BJ (cell line): ENCODE data around the gene INPP4A. TPM values are rescaled to one million over a fixed set of nuclear protein-coding genes. Genes with fewer than 3 reads are reported as not detected.

Source experiments
- CTCF ChIA-PET: fragments of 350-600 bp; formaldehyde crosslinking; extraction: SDS; loops from one replicate; lab custom pipeline; 2021; ENCODE audit warnings: antibody characterized with exemption, inconsistent platforms; lab: Yijun Ruan, JAX
- POLR2A ChIA-PET: fragments of 300-600 bp; sonication (Branson Sonifier 250); formaldehyde crosslinking; extraction: SDS; loops from one replicate; lab custom pipeline; 2021; ENCODE audit warnings: antibody characterized with exemption; lab: Charles Lee
- DNase-seq: peaks from one replicate; pipeline ENCODE4 v3.0.0-alpha.2; 2011; ENCODE audit warnings: low read depth
- H3K27me3 ChIP-seq: 2 replicates; pipeline ENCODE4 v1.6.0; 2011; ENCODE audit warnings: low read length; ENCODE audit not compliant: control insufficient read depth, insufficient read depth
- H3K36me3 ChIP-seq: 2 replicates; pipeline ENCODE4 v1.5.1; 2011; ENCODE audit warnings: low read length; ENCODE audit not compliant: control insufficient read depth, insufficient read depth
- H3K4me3 ChIP-seq: 2 replicates; pipeline ENCODE4 v1.5.1; 2011; ENCODE audit warnings: low read depth, mild to moderate bottlenecking, control low read depth, low read length
- CTCF ChIP-seq: IDR thresholded peaks from 2 replicates; pipeline ENCODE4 v1.5.1; 2011; ENCODE audit warnings: low read depth, mild to moderate bottlenecking, control low read depth, inconsistent platforms, low read length, moderate library complexity; ENCODE audit not compliant: insufficient read depth
- polyA plus RNA-seq: library from polyadenylated mRNA; depleted of rRNA; stranded (reverse); fragments of >200 nt; gene quantifications from 2 replicates; pipeline ENCODE4 v1.2.3, GENCODE V29; 2011

The INPP4A gene
- polyA plus RNA-seq, 1 experiment: 21.0 TPM

- no peak for DNase-seq
- Histone ChIP-seq H3K36me3 (no peaks in the 10 kb centered on the region), H3K27me3 (no peaks in the 10 kb centered on the region), H3K4me3 (no peak overlapping the region)
- ChIA-PET POLR2A (interaction anchor here (0.6 kb wide), 1 partner anchor 18 kb away, joined by 3 read pairs; no protein-coding TSS in a partner anchor), CTCF (no interaction called here)
- TF ChIP-seq CTCF: no peak
These were observed 40.2 kb downstream of the INPP4A start for GRCh38 chr2:98484652-98485452.

- CTCF ChIA-PET: no interaction called here
- DNase-seq: no peak
- no peak for TF ChIP-seq CTCF
- Histone ChIP-seq H3K4me3 (no peak overlapping the region), H3K27me3 (no peaks in the 10 kb centered on the region), H3K36me3 (no peaks in the 10 kb centered on the region)
- POLR2A ChIA-PET: interaction anchor here (0.6 kb wide), 1 partner anchor 18 kb away, joined by 3 read pairs; no protein-coding TSS in a partner anchor
These were observed 40.7 kb downstream of the INPP4A start for GRCh38 chr2:98485453-98485755.

GRCh38 chr2:98486374-98486981, 41.8 kb downstream of the INPP4A start:
- CTCF ChIA-PET: interaction anchor here (0.6 to 2.4 kb wide), 3 partner anchors 13 to 62 kb away, joined by 3 to 9 read pairs (median 3); no protein-coding TSS in a partner anchor
- Histone ChIP-seq H3K4me3 (no peak overlapping the region), H3K36me3 (no peaks in the 10 kb centered on the region), H3K27me3 (no peaks in the 10 kb centered on the region)
- no peak for DNase-seq
- TF ChIP-seq CTCF: no peak
- POLR2A ChIA-PET: no interaction called here

GRCh38 chr2:98487101-98487805, 42.6 kb downstream of the INPP4A start:
- no peaks in the 10 kb centered on the region for H3K27me3 ChIP-seq
- CTCF ChIA-PET: interaction anchor here (0.6 to 2.4 kb wide), 8 partner anchors 8 to 73 kb away, joined by 3 to 9 read pairs (median 3); no protein-coding TSS in a partner anchor
- POLR2A ChIA-PET: no interaction called here
- no peak for TF ChIP-seq CTCF
- no peaks in the 10 kb centered on the region for H3K36me3 ChIP-seq
- DNase-seq: no peak
- no peak overlapping the region for H3K4me3 ChIP-seq

- ChIA-PET POLR2A (no interaction called here), CTCF (interaction anchor here (0.6 to 2.4 kb wide), 7 partner anchors 8 to 73 kb away, joined by 3 to 9 read pairs (median 3); no protein-coding TSS in a partner anchor)
- peak; percentile 40 for TF ChIP-seq CTCF
- DNase-seq: no peak
- Histone ChIP-seq H3K27me3 (no peaks in the 10 kb centered on the region), H3K4me3 (no peak overlapping the region), H3K36me3 (no peaks in the 10 kb centered on the region)
These were observed 43.1 kb downstream of the INPP4A start for GRCh38 chr2:98487806-98488189.
